Type B pancreatic cell (in vitro differentiated cells): ENCODE measurements around the gene CDH19. TPM values are rescaled to one million over a fixed set of nuclear protein-coding genes. Genes with fewer than 3 reads are reported as not detected.

Experiments
- DNase-seq: peaks from one replicate; pipeline ENCODE4 v3.0.0; 2021; ENCODE audit warnings: mixed read lengths; ENCODE audit not compliant: unreplicated experiment; ENCODE audit errors: extremely low spot score
- H3K27ac Mint-ChIP-seq: 2 replicates; pipeline ENCODE4 v1.8.0; 2021; ENCODE audit warnings: mild to moderate bottlenecking, mixed read lengths
- H3K27me3 Mint-ChIP-seq: 2 replicates; pipeline ENCODE4 v1.8.0; 2021; ENCODE audit warnings: mixed read lengths
- H3K36me3 Mint-ChIP-seq: 2 replicates; pipeline ENCODE4 v1.8.0; 2021; ENCODE audit warnings: mixed read lengths
- H3K4me1 Mint-ChIP-seq: one replicate; pipeline ENCODE4 v1.8.0; 2021; ENCODE audit warnings: mixed read lengths; ENCODE audit not compliant: unreplicated experiment
- H3K4me3 Mint-ChIP-seq: 2 replicates; pipeline ENCODE4 v1.8.0; 2021; ENCODE audit warnings: mild to moderate bottlenecking, mixed read lengths
- H3K9me3 Mint-ChIP-seq: 2 replicates; pipeline ENCODE4 v1.8.0; 2021; ENCODE audit warnings: mixed read lengths
- total RNA-seq: library from RNA; stranded (reverse); gene quantifications from 2 replicates; pipeline ENCODE4 v1.2.1, GENCODE V29; 2021; ENCODE audit warnings: low replicate concordance
- TF ChIP-seq, protein P1 (sequence below): fragments of 200-600 bp; sonication (generic); conservative IDR thresholded peaks from 2 replicates; pipeline ENCODE4 v1.5.0; 2021; ENCODE audit warnings: antibody characterized with exemption, mild to moderate bottlenecking

The CDH19 gene
- total RNA-seq, 1 donor from 2014 or later = 0.36 TPM

DNA sequence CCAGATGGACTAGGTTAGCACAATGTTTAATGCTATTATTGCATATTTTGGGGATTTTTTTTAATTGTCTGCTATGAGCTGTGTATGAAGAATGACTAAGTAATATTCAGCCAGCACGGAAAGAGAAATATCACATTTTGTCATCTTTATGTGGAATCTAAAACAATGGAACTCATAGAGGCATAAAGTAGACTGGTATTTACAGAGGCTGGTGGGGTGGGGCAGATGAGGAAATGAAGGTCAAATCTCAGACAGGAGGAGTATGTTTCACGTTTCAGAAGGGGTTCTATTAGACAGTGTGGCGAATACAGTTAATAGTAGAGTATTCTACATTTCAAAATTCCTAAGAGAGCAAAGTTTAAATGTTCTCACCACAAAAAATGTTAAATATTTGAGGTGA lies 4.7 kb downstream of the CDH19 start:
- H3K27me3 Mint-ChIP-seq = no peaks in the 10 kb centered on the region
- no peak overlapping the region for H3K4me3 Mint-ChIP-seq
- H3K27ac Mint-ChIP-seq = no peak overlapping the region
- H3K9me3 Mint-ChIP-seq = peaks cover 5% of the 10 kb centered on the region
- no peaks in the 10 kb centered on the region for H3K4me1 Mint-ChIP-seq
- H3K36me3 Mint-ChIP-seq = no peaks in the 10 kb centered on the region
- DNase-seq = no peak
- TF ChIP-seq, protein P1, sequence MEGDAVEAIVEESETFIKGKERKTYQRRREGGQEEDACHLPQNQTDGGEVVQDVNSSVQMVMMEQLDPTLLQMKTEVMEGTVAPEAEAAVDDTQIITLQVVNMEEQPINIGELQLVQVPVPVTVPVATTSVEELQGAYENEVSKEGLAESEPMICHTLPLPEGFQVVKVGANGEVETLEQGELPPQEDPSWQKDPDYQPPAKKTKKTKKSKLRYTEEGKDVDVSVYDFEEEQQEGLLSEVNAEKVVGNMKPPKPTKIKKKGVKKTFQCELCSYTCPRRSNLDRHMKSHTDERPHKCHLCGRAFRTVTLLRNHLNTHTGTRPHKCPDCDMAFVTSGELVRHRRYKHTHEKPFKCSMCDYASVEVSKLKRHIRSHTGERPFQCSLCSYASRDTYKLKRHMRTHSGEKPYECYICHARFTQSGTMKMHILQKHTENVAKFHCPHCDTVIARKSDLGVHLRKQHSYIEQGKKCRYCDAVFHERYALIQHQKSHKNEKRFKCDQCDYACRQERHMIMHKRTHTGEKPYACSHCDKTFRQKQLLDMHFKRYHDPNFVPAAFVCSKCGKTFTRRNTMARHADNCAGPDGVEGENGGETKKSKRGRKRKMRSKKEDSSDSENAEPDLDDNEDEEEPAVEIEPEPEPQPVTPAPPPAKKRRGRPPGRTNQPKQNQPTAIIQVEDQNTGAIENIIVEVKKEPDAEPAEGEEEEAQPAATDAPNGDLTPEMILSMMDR = no peak

DNA sequence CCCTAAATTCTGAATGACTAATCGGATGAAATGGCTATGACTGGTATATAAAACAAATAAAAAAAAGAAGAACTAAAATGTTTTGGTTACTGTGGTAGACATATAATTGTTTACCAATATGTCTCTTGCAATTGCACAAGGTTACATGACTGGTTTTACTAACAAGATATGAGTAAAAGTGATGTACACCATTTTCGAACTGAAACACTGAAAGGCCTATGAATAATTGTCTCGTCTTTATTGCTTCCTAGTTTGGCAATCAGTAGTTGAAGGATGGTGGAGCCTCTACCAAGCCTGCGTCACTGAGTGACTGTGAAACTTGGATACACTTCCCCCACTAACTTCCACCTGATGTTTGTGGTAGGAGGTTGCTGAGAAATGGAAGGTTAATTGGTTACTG lies 16.5 kb downstream of the CDH19 start:
- Mint-ChIP-seq H3K9me3 (no peaks in the 10 kb centered on the region), H3K36me3 (no peaks in the 10 kb centered on the region), H3K4me1 (no peaks in the 10 kb centered on the region)

DNA sequence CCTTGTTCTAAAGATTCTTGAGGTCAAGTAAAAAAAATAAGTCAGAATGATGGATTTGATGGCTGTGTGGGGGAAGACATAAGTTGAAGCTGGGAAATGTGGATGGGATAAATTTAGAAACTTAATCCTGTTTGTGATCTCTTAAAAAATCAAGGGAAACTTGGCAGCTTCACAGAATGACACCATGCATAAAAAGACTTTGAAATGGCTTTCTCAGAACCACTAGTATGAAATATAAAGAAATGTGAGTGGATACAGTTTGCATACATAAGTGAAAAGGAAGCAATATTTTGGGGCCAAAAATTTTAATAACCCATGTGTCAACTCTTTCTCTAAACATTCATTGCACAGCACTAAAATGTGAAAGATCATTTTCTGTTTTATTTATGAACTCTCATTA lies 21.7 kb downstream of the CDH19 start:
- Mint-ChIP-seq H3K27ac (no peak overlapping the region), H3K9me3 (no peaks in the 10 kb centered on the region), H3K4me1 (no peaks in the 10 kb centered on the region), H3K27me3 (no peaks in the 10 kb centered on the region), H3K36me3 (no peaks in the 10 kb centered on the region), H3K4me3 (no peak overlapping the region)
- DNase-seq = no peak
- TF ChIP-seq, protein P1 = no peak

More for the DNA sequence above, 16.5 kb downstream of the CDH19 start:
- H3K27me3 Mint-ChIP-seq = no peaks in the 10 kb centered on the region
- DNase-seq = no peak
- H3K4me3 Mint-ChIP-seq = no peak overlapping the region
- TF ChIP-seq, protein P1 = no peak
- no peak overlapping the region for H3K27ac Mint-ChIP-seq

DNA sequence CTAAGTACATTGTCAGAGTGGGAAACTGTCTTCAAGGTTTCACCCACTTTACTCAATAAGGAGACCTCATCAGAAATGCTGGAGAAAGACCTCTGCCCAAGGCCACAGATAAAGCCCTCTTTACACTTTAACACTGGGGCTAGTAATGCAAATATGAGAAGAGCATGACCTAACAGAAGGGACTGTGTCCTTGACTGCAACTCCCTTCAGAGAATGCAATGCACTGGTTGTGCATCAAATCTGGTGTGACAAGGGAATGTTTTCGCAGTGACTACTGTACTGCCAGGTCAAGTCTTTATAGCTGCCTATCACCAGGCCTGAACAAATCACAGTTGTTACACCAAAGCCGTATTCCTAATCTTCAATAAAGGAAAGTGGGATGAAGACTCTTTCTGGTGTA lies 28.6 kb downstream of the CDH19 start:
- no peaks in the 10 kb centered on the region for H3K36me3 Mint-ChIP-seq
- H3K27ac Mint-ChIP-seq = no peak overlapping the region
- TF ChIP-seq, protein P1 = no peak

DNA sequence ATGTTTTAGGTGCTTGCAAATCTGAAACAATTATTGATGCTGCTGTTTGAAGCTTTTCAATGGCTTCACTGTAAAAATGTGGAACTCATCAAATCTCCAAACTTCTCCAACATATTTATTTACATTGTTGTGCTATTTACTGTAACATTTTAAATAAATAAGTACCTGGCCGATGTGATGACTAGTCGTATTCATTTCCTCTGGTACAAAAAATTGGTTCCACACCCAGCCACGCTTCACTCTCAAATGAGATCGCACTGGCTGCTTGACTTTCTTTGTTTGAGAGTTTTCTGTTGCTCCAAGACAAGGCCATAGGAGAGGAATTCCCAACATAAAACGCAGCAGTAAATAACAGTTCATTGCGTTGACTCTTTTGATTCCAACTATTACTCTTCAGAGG lies 32.0 kb downstream of the CDH19 start:
- DNase-seq = no peak
- Mint-ChIP-seq H3K27me3 (no peaks in the 10 kb centered on the region), H3K4me3 (no peak overlapping the region), H3K27ac (no peak overlapping the region), H3K9me3 (no peaks in the 10 kb centered on the region), H3K36me3 (no peaks in the 10 kb centered on the region), H3K4me1 (no peaks in the 10 kb centered on the region)
- TF ChIP-seq, protein P1 = no peak

More for the DNA sequence above, 28.6 kb downstream of the CDH19 start:
- Mint-ChIP-seq H3K27me3 (no peaks in the 10 kb centered on the region), H3K4me1 (no peaks in the 10 kb centered on the region), H3K4me3 (no peak overlapping the region), H3K9me3 (no peaks in the 10 kb centered on the region)
- DNase-seq = no peak

DNA sequence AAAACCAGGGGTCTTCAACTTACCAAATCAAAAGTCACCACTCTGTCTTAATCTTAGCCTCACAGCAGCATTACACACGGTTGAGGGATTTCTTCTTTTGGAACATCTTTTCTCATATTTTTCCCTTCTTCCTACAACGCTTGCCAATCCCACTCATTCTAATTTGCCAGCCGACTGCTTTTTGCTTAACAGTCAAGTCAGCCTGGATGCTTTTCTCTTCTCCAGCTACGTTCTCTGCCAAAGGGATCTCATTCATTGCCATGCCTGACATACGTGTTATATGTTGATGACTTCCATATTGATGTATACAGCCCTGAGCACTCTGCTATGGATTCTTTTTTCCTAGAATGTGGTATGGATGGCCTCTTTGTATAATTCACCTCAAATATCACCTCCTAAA lies 37.3 kb downstream of the CDH19 start:
- TF ChIP-seq, protein P1 = no peak
- no peak for DNase-seq
- H3K27me3 Mint-ChIP-seq = no peaks in the 10 kb centered on the region
- H3K9me3 Mint-ChIP-seq = no peaks in the 10 kb centered on the region
- no peak overlapping the region for H3K27ac Mint-ChIP-seq
- H3K4me1 Mint-ChIP-seq = no peaks in the 10 kb centered on the region
- H3K36me3 Mint-ChIP-seq = no peaks in the 10 kb centered on the region
- H3K4me3 Mint-ChIP-seq = no peak overlapping the region
